D721Med (cell line): ENCODE data around the gene CEBPB.

ENCODE experiments used
- DNase-seq: peaks from one replicate; pipeline ENCODE4 v3.0.0; 2011; ENCODE audit warnings: low spot score; ENCODE audit not compliant: insufficient read length
- FAIRE-seq: peaks from 2 replicates; lab custom pipeline; 2011; peaks lifted over from hg19 to GRCh38; lab: Jason Lieb, UNC
- TF ChIP-seq, protein P1 (sequence below): IDR thresholded peaks from 2 replicates; pipeline ENCODE4 v1.5.1; 2012; ENCODE audit warnings: mild to moderate bottlenecking, control low read depth; ENCODE audit not compliant: insufficient read depth; ENCODE audit errors: missing control alignments

CEBPB gene

DNA sequence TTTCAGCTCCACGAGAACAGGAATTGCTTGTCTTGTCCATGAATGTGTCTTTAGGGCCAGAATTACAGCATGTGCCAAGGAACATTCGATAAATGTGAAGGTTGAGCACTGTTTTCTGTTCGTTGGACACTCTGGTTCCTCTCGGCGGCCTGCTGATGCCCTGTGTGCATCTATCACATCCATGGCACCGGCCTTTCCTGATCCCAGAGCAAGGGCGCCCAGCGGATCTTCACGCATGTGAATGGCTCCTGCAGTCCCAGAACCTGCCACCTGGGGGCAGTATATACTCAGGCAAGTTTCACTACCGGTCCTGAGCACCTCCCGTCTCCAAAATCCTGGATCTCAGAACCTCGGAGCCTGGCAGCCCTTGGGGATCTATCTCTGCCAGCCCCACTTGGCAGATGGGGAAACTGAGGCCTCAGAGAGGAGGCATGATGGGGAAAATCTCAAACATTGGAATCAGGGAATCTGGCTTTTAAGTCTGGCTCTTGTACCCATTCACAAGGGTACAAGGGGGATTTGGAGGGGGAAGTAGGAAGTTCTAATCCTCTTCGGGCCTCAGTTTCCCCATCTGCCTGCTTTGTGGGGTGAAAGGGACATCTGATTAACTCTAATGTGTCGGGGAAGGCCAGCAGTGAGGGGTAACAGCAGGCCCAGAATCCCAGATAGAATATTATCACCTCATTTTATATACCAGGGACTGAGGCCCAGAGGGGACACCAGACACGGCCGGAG lies 4.3 kb upstream of the CEBPB start:
- FAIRE-seq (no peak), DNase-seq (no peak)

DNA sequence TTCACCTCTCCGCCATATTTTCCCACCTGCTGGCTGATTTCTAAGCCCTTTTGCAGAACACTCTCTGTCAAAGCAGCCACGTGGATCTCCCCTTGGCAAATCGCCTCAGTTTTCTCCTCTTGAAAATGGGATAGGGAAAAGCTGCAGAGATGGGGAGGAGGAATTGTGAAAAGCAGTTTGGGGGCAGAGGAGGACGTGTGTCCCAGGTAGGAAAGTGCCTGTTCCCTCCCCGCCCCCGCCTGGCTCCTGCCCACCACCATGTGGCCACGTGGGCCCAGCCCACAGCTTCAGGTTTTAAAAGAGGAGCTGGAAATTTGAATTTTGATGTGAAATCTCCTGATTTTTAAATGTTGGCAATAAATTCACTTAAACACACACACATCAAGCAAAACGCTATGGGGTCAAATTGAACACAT lies 3.6 kb upstream of the CEBPB start:
- TF ChIP-seq, protein P1, sequence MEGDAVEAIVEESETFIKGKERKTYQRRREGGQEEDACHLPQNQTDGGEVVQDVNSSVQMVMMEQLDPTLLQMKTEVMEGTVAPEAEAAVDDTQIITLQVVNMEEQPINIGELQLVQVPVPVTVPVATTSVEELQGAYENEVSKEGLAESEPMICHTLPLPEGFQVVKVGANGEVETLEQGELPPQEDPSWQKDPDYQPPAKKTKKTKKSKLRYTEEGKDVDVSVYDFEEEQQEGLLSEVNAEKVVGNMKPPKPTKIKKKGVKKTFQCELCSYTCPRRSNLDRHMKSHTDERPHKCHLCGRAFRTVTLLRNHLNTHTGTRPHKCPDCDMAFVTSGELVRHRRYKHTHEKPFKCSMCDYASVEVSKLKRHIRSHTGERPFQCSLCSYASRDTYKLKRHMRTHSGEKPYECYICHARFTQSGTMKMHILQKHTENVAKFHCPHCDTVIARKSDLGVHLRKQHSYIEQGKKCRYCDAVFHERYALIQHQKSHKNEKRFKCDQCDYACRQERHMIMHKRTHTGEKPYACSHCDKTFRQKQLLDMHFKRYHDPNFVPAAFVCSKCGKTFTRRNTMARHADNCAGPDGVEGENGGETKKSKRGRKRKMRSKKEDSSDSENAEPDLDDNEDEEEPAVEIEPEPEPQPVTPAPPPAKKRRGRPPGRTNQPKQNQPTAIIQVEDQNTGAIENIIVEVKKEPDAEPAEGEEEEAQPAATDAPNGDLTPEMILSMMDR = no peak
- no peak for DNase-seq
- FAIRE-seq = no peak

More for the DNA sequence above, 4.3 kb upstream of the CEBPB start:
- TF ChIP-seq, protein P1 = peak; percentile 92

DNA sequence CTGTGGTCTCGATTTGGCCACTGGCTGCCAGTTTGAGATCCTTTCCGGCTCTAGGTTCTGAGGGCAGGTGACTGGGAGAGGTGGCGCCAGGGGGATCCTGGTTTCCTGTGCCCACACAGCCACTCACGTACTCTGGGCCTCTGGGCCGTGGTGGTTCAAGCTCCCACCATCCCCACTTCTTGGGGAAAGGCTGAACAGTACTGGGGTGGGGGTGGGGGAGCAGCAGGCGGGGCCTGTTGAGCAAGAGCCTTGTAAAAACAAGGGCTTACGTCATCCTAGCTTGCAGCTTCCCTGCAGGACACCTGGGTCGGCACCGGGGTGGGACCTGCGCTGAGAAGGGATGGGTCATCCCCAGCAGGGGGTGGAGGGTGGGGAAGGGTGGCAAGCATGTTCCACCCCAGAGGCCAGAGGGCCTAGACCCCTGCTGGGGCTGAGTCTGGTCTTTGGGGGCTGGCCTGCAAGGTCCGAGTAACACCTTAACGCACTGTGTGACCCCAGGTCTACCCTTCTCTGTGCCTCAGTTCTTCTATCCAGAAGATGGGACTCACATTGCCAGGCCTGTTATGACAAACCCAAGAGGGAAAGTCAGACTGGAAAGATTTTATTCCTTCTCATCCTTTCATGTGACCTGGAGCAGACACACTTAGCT lies 3.1 kb upstream of the CEBPB start:
- FAIRE-seq (no peak), DNase-seq (no peak)
- TF ChIP-seq, protein P1 = no peak

DNA sequence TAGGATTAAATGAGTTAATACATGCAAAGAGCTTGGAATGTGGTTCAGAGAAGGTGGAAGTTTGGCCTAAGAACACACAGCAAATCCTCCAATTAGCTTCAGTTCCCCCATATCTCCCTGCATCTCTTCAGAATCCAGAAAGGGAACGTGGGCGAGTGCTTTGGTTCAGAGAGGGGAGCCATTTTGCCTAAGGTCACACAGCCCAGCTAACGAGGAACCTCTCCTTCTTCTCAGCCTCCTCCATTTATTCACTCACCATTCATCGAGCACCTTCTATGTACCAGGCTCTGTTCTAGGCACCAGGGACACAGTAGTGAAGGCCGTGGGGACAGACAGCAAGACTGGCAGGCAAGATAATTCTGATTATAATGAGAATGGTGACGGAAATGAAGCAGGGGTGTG lies 2.3 kb upstream of the CEBPB start:
- DNase-seq (no peak), FAIRE-seq (no peak)
- TF ChIP-seq, protein P1 = no peak

DNA sequence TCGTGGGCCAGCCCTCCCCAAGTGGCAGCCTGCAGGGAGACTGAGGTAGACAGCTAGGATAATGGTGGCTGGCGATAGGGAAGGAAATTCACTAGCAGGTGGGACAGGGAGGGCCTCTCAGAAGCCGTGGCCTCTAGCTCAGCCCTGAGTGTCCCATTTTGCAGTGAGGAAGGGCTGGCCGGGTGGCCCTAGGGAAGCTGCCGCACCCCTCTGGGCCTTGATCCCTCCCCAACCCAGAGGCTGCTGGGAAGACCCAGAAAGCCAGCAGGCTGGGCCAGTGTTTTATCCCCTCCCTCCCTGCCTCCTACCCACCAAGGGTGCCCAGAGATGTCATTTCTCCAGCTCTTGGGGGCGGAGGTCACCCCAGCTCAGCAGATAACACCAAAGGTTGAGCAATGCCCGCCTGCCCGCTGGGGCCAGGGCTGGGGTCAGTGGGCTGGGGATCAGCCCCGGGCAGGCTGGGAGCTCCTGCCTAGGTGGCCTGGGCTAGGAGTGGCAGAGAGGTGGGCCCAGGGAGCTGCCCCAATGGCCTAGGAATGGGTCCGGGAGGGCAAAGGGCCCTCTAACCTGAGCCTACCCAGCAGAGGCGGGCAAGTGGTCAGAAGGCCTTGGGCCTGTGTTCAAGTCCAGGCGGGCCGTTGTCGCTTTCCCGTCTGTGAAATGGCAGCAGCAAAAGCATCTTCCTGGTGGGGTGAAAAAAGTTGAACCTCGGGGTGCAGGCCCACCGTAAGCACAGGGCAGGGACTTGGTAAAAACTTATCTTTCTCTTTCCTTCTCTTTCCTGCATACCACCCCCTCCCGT lies 1.6 kb upstream of the CEBPB start:
- no peak for FAIRE-seq
- no peak for DNase-seq
- TF ChIP-seq, protein P1 = no peak

DNA sequence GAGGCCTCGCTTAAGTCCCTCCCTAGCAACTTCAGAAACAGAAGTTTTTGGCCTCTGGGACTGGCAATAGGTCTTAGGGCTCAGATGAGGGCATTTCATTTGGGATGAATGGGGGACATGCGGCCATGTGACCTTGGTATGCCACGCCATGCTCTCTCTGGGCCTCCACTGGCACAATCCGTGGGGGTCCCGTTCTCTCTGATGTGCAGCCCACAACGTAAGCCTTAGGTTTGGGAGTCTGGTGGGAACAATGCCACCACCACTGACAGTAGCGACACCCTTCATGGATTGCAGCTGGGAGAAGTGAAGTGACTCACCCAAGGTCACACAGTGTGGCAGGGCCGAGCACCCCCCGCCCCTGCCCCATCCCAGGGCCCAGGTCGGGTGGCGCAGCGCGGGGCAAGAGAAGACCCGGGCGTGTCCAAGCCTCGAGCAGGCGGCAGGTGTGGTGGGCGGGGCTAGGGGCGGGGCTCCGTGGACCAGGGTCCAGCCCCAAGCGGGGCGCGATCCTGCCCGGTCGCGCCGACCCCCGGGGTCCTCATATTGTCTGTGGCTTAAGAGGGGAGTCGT lies 864 bp upstream of the CEBPB start:
- no peak for DNase-seq
- no peak for FAIRE-seq
- TF ChIP-seq, protein P1 = no peak
